CD4-positive, alpha-beta T cell treated with Interleukin-15 for 1 hour (primary cell): ENCODE data around the gene ATRNL1.
"Not testable (repeated sequence)": the region's sequence is repeated elsewhere in the genome, so short reads cannot be mapped to it uniquely, and the experiment has no call there.

ENCODE experiments used
- DNase-seq: peaks from one replicate; pipeline ENCODE4 v3.0.0-alpha.2; 2020

ATRNL1 gene

GRCh38 chr10:115239761-115240160 is 146.6 kb downstream of the ATRNL1 start:
- DNase-seq = no peak

- DNase-seq = no peak
Observed at GRCh38 chr10:115250784-115251183, 157.6 kb downstream of the ATRNL1 start.

- not testable (repeated sequence) for DNase-seq
Observed at GRCh38 chr10:115253765-115254164, 160.6 kb downstream of the ATRNL1 start.

GRCh38 chr10:115272482-115272881 is 179.3 kb downstream of the ATRNL1 start:
- no peak for DNase-seq

- no peak for DNase-seq
Observed at GRCh38 chr10:115278294-115278693, 185.1 kb downstream of the ATRNL1 start.

GRCh38 chr10:115295213-115295805 is 202.1 kb downstream of the ATRNL1 start:
- no peak for DNase-seq

GRCh38 chr10:115300080-115300479 is 206.9 kb downstream of the ATRNL1 start:
- DNase-seq = no peak

- not testable (repeated sequence) for DNase-seq
Observed at GRCh38 chr10:115319669-115320068, 226.5 kb downstream of the ATRNL1 start.

- DNase-seq = no peak
Observed at GRCh38 chr10:115321360-115321759, 228.2 kb downstream of the ATRNL1 start.

GRCh38 chr10:115328331-115328730 is 235.2 kb downstream of the ATRNL1 start:
- DNase-seq = no peak

GRCh38 chr10:115335366-115335765 is 242.2 kb downstream of the ATRNL1 start:
- no peak for DNase-seq

GRCh38 chr10:115355162-115355760 is 262.1 kb downstream of the ATRNL1 start:
- no peak for DNase-seq

GRCh38 chr10:115367920-115368319 is 274.8 kb downstream of the ATRNL1 start:
- not testable (repeated sequence) for DNase-seq

- no peak for DNase-seq
Observed at GRCh38 chr10:115379064-115379463, 285.9 kb downstream of the ATRNL1 start.

GRCh38 chr10:115384665-115385064 is 291.5 kb downstream of the ATRNL1 start:
- no peak for DNase-seq

- DNase-seq = no peak
Observed at GRCh38 chr10:115390607-115391006, 297.4 kb downstream of the ATRNL1 start.

- no peak for DNase-seq
Observed at GRCh38 chr10:115398026-115398425, 304.9 kb downstream of the ATRNL1 start.

- no peak for DNase-seq
Observed at GRCh38 chr10:115402699-115403098, 309.5 kb downstream of the ATRNL1 start.

- not testable (repeated sequence) for DNase-seq
Observed at GRCh38 chr10:115405838-115406237, 312.7 kb downstream of the ATRNL1 start.

GRCh38 chr10:115409347-115409746 is 316.2 kb downstream of the ATRNL1 start:
- DNase-seq = no peak

GRCh38 chr10:115417585-115418265 is 324.6 kb downstream of the ATRNL1 start:
- DNase-seq = no peak

- DNase-seq = no peak
Observed at GRCh38 chr10:115422624-115423023, 329.5 kb downstream of the ATRNL1 start.

- no peak for DNase-seq
Observed at GRCh38 chr10:115427611-115428010, 334.4 kb downstream of the ATRNL1 start.

GRCh38 chr10:115432188-115432819 is 339.1 kb downstream of the ATRNL1 start:
- DNase-seq = no peak
